Posterior vena cava (tissue), 2 donors: ENCODE measurements around the gene DTWD1. TPM values are rescaled to one million over a fixed set of nuclear protein-coding genes. Genes with fewer than 3 reads are reported as not detected.
"Not testable (repeated sequence)": the region's sequence is repeated elsewhere in the genome, so short reads cannot be mapped to it uniquely, and the experiment has no call there.

Source experiments
- DNase-seq: peaks from one replicate; pipeline ENCODE4 v3.0.0-alpha.2; 2020; ENCODE audit warnings: low spot score
- intact Hi-C, 2 donors: fragments of 100-400 bp; cut with DNase I; formaldehyde crosslinking; loops; one replicate each; pipeline versions ENCODE4 v1.14.1 to v1.14.2; 2022 to 2023
- total RNA-seq, 2 donors: library from RNA; stranded (reverse); fragmentation: NEBNext Ultra II Directional; extraction: Animal tissue kit (Norgen Biotek cat#: 25700); gene quantifications; one replicate each; pipeline ENCODE4 v1.2.1, GENCODE V29; 2021
- donor health status: DM: yes; HTN: yes; CAD: no.
- donor health status: DM: yes; HTN: yes; CAD: no.

DTWD1 gene
- total RNA-seq, 2 donors from 2014 or later: 45.2 to 49.1 TPM

DNA sequence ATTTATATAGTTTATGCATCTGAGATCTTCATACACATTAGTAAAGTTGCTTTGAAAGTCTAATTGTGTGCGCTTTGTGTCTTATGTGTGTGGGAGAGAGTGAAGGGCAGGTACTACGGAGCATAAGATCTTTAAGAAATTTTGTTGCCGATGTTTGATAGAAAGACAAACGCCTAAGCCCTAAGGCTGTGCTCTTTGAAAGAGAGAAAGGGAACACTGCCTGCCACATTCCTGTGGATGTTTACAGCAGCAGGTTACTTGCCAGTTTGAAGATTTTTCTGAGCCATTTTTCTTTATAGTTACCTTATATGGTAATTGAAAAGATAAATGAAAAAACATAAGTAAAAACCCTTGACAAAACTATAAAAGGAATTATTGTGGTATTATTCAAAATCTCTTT lies 17.0 kb downstream of the DTWD1 start:
- intact Hi-C loops: no loop called here
- DNase-seq: no peak

DNA sequence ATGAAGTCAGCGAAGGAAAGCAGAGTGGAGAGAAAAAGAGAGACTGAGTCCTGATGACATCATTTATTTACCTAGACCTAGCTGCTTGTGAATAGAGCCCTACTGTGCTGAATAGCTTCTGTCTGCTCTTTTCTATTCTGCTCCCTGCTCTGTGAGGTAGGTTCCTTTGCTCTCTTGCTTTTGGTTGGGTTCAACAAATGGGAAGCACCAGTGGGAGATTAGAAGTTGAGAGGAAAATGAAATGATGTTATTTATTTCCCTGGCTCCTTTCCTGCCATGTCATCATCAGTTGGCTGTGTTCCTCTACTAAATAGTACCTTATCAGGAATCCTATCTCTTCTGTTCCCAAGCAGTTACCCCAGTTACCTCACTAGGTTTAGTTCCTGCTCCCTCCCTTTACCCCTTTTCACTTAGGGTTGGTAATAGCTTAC lies 23.5 kb downstream of the DTWD1 start:
- intact Hi-C loops: no loop called here
- no peak for DNase-seq

DNA sequence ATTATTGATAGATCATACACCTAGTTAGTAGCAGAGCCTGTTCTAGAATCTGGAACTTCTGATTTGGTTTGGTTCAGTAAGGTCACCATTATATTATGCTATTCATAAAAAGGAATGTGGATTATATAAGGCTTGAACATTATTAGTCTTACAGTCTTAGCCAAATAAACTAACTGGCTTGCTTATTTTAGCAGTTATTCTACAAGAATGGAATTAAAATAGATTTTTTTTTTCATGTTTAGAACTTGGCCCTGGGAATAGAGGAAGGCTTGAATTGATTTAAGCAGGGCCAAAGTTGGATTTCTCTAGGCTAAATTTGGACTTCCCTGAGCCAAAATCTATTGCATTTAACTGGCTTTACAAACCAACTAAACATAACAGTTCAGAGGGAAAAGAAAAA lies 24.4 kb downstream of the DTWD1 start:
- no peak for DNase-seq
- intact Hi-C loops: no loop called here

DNA sequence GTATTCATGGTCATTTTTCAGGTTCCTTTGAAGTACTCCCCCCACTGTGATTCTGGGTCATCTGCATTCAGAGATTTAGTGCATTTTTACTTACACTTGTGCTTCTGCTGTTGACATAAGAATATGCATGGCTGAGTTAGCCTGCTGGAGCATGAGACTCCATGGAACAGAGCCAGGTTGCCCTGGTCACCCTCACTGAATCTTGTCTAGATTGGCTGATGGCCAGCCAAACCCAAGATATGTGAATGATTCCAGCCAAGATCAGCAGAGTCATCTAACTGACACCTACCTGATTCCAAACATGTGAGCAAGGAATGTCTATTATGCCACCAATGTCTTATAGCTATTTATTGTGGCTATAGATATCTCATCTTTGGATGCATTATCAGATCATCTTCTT lies 25.1 kb downstream of the DTWD1 start:
- no peak for DNase-seq
- intact Hi-C loops: no loop called here

DNA sequence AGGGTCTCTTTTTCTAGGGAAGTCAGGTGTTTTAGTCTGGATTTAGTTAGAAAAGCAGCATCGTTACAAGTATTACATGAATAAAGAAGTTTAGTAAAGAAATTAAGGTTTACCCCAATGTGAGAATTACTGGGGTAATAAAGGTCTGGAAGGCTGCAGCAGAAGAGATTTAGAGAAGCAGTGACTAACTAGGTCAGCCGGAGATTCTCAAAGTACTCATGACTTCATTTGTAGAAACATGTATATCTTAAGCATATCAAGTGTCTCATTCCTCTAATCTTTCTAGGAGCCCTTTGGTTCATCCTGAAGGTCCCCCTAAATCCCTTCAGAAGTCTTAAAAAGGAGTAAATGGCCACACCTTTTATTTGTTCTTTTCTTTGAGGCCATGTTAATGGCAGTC lies 26.0 kb downstream of the DTWD1 start:
- intact Hi-C loops: no loop called here

DNA sequence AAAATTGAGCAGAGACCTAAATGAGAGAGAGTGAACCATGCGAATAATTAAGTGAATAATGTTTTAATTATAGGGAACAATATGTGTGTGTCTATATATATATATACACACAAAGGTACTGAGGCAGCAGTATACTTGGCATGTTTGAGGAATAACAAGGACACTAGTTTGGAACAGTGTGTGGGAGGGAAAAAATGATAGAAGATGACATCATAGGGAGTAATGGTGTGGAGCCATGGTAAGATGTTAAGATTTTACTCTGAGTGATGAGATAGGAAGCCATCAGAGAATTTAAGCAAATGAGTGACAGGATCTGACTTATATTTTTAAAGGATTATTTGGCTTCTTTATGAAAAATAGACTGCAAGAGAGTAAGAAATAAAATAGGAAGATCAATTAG lies 29.1 kb downstream of the DTWD1 start:
- no peak for DNase-seq
- intact Hi-C loops: loop anchor here in 1 of 2 donors (10.0 kb wide), 1 partner anchor 245 kb away; no protein-coding TSS in a partner anchor

More for the DNA sequence above, 26.0 kb downstream of the DTWD1 start:
- no peak for DNase-seq

DNA sequence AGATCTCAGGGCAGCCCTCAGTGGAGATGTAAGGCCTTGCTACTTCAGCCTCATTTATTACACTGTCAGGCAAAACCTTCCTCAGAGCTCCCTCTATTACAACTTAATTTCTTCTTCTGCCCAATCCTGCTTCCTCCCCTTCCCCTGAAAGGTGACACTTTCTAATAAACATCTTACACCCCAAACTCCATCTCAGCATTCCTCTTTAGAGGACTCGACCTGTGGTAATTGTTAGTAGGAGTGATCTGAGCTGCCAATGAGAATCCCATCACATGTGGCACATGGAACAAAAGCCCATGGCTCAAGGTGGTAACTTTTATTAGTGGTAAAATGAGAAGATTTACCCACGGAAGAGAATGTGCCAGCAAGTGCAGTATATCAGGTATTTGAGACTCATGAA lies 29.8 kb downstream of the DTWD1 start:
- no peak for DNase-seq
- intact Hi-C loops: loop anchor here in 1 of 2 donors (10.0 kb wide), 1 partner anchor 244 kb away; no protein-coding TSS in a partner anchor

DNA sequence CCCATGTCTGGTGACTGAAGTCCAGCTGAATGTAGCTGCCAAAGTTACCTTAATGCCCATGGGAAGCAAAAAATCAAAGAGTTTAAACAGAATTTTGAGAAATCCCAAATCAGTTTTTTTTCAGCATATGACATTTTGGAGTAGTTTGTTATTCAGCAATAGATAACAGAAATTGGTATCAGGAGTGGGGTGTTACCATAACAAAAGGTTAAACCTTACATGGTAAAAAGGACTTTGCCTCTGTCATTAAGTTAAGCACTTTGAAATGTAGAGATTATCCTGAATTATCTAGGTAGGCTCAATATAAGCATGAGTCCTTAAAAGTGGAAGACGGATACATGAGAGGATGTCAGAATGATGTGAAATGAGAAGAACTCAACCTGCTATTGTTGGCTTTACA lies 32.1 kb downstream of the DTWD1 start:
- DNase-seq: no peak
- intact Hi-C loops: loop anchor here in 1 of 2 donors (10.0 kb wide), 1 partner anchor 242 kb away; no protein-coding TSS in a partner anchor

DNA sequence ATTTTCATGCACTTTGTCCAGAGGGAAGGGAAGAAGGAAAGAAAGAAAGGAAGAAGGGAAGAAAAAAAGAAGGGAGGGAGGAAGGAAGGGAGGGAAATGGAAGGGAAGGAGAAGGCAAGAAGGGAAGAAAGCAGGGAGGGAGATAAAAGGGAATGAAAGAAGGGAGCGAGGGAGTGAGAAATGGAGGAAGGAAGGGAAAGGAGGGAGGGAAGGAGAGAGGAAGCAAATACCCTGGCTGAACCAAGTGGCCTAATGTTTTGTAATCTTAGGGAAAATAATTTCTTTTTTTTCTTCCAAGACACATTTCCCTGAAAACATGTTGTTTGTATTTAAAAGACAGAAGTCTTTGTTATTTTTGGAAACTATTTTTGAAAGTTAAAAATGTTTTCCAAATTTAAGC lies 35.9 kb downstream of the DTWD1 start:
- intact Hi-C loops: loop anchor here in 1 of 2 donors (10.0 kb wide), 1 partner anchor 238 kb away; no protein-coding TSS in a partner anchor
- DNase-seq: no peak

DNA sequence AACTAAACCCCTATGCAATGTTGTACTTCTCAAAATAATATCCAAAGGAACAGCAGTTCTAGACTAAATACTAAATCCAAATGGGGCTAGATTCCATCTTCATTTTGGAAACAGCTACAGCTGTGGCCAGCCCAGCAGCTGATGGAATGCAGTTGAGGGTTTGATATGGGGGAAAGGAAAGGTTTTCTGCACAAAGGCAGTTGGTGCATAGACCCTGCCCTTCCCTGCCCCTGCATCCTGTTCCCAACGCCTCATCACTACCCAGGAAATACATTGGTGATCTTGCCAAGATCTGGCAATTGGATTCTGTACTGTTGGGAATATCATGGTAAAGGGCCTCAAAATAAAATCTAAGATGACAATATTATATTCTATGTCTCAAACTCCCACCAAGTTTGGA lies 43.9 kb downstream of the DTWD1 start:
- intact Hi-C loops: no loop called here
- no peak for DNase-seq

DNA sequence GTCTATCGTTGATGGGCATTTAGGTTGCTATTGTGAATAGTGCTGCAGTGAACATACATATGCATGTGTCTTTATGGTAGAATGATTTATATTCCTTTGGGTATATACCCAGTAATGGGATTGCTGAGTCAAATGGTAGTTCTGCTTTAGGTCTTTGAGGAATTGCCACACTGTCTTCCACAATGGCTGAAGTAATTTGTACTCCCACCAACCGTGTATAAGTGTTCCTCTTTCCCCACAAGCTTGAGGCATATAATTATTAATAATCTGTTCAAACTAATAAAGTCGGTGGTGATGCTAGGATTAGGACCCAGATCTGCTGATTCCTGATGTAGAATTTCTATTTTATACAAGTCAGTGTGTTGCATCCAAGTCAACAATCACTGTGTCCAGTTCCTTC lies 45.6 kb downstream of the DTWD1 start:
- intact Hi-C loops, DNase-seq: not testable (repeated sequence)

DNA sequence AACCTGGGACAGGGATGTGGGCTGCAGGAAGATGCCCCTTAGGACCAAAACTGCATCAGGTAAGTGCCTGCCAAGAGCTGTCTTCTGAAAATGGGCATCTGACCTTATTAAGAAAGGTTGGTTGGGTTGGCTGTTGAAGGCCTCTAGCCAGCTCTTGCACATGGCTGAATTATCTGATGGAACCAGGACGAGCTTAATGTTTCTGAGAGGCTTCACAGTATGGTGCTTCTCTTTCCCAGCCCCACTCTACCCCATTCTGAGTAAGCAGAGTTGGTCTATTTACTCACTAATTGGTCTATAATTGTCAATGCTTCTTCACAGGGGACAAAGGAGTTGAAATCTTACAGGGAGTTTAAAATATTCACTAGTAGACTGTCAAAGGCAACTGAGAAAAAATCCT lies 48.4 kb downstream of the DTWD1 start:
- no peak for DNase-seq
- intact Hi-C loops: no loop called here

DNA sequence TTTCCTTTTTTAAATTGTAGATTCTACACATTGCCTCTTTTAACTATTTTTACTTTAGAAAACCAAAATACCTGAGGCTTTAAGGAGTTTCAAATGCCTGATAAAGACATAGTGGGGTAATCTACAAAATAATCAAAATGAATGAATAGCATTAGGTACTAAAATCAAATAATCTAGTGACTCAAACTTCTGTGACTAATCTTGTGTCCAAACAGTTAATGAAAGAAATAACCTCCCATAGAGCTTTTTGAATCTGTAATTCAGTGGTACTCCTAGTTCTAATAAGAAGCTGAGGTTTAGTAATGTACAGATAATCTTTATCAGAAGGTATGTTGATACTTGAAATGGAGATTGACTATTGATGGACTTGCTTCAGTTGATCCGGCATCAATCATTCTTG lies 53.0 kb downstream of the DTWD1 start:
- intact Hi-C loops: no loop called here
- DNase-seq: no peak

DNA sequence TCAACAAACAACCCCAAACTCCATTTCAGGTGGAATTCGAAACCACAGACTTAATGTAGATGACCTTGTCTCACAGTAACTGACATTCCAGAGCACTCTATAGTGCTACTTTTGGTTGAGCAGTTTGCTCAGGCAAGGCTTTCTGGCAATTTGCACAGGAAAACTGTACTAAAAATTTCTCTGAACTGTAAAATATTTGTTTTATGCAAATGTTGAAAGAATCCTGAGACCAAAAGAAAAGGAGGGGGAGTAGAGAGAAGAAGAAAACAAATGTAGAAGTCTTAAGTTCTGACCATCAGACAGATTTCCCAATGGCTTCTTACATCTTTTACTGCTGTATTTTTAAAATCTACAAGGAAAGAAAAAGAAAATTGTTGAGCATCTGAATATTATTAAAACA lies 53.5 kb downstream of the DTWD1 start:
- intact Hi-C loops: no loop called here
- DNase-seq: no peak

DNA sequence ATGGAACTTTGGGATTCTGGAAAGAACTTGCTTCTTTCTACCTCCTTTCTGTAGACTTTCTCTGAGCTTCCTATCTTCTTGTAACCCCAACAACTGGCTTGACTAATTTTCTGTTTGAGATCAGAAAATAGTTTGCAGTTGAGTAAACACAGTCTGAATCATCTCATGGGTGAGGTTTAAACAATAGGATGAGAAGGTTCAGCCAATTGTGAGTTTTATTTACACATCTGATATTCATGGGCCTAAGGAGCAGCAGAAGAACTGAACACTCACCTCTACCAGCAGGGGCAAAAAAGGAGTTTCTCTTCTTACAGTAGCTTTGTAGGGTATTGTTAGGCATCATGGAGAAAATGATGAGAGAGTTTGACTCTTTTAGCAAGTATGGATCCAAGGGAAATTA lies 54.2 kb downstream of the DTWD1 start:
- DNase-seq: no peak
- intact Hi-C loops: no loop called here

DNA sequence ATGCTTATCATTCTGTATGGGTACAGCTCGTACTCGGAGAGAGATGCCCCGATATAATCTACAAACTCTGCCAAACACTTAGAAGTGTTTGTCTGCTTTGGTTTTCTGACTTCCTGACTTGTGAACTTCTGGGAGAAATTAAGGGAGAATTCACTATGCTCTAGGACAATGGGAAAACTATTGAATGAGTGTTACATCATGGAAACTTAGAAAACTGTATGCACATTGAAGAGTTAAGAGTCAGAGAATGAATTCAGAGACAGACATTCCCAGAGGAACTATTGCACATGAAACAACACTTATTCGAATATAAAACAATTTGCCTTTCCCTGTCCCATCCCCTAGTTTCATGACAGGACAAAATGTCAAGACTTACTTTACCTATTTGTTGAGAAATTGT lies 57.8 kb downstream of the DTWD1 start:
- intact Hi-C loops: no loop called here
- DNase-seq: no peak

DNA sequence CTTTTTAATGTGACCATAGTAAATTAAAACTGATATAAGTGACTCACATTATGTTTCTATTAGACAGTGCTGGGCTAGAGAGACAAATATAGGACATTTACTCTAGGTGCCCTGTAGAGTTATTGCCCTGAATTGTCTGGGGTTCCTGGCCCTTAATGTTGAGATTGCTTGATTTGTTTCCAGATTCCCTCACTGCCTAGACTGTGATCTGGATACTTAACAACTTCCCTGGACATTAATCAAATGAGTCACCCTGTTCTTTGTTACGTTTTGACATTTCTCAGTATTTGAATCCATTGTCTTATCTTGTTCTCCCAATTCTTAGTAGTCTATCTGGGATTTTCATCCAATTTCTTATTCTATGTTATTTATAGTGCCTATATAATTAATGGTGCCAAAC lies 65.8 kb downstream of the DTWD1 start:
- intact Hi-C loops: no loop called here
- no peak for DNase-seq

DNA sequence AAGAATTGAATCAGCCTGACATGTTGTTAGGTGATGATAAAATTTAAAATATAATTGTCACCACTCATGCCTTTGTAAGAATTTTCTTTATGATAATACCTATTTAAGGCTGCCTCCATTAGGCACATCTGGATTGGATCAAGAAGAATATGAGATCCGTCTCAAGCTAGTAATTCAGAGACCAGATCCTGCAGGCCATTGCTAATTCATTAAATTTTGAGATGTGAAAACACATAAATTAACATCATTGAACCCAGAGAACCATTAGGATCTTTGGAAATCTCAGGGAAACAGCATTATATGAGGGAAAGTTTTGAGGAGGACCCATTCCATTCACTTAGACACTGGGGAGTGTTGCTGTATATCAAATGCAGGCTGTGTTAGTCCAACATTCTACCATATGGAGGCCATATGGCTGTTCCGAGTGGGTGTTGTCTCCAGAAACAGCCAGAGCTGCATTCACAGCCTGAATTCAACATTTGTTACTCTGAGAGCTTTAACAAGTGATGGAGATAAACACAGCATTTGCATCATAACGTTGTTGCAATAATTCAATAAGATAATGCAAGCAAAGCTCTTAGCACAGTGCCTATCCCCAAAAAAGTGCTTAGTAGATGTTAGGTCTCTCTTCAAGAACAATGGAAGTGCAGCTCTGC lies 67.4 kb downstream of the DTWD1 start:
- intact Hi-C loops: no loop called here
- no peak for DNase-seq

DNA sequence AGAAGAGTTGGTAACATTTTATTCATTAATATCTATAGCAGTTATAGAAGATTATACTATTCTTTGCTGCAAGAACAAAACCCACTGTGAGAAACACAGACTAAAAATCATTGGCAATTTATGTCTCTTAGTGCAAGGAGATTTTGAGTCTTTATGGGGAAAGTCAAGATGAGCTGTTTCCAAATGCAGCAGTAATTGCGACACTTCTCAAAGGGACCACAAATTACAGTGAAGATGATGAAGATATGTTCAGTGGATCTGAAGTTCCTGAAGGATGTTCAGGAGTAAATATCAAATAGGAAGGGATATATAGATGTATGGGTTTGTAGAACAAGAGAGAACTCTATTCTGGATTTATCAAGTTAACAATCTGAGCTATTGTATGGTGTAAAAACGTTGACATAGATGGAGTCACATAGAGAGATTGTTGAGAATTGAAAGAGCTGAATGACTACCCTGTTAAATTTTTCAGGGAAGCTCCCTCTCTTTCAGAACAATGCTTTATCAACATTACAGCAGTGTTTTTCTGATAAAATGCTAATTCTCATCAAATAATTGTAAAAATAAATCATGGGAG lies 71.8 kb downstream of the DTWD1 start:
- intact Hi-C loops: no loop called here
- DNase-seq: no peak

DNA sequence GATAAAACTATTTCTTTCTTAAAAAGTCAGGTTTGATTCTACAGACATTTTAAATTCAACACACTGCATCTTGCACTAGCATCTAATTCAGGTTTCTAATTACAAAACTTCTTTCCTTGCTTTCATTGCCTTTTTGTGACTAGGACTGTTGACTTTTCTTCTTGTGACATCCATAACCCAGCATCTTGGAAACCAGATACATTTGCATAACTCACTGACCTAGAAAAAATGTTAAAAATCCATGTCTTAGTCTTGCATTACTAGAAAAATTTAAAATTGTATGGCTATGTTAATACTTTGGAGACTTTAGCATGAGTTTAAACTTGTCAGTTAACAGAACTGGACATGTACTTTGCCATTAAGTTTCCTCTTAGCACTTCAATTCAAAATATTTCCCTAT lies 72.7 kb downstream of the DTWD1 start:
- intact Hi-C loops: no loop called here
- no peak for DNase-seq

DNA sequence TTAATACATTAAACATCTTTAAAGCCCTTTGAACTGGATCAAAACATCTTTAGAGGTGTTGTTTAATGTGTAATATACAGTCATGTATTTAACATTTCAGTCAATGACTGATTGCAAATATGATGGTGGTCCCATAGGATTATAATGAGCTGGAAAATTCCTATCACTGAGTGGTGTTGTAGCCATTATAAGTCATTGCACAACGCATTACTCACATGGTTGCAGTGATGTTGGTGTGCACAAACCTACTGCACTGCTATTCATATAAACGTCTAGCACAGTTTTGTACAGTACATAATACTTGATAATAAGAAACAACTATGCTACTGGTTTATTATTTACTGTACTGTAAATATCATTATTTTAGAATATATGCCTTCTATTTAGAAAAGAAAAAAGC lies 75.6 kb downstream of the DTWD1 start:
- no peak for DNase-seq

More for the DNA sequence above, 75.6 kb downstream of the DTWD1 start:
- intact Hi-C loops: no loop called here
